ENCODE measurements around the gene TGFBR3. TPM values are rescaled to one million over a fixed set of nuclear protein-coding genes. Genes with fewer than 3 reads are reported as not detected.

The TGFBR3 gene
- polyA plus RNA-seq, 1 donor (not counting 4 experiments of a cell fraction or from before 2014, with no cell fraction given): 1.2 TPM

DNA sequence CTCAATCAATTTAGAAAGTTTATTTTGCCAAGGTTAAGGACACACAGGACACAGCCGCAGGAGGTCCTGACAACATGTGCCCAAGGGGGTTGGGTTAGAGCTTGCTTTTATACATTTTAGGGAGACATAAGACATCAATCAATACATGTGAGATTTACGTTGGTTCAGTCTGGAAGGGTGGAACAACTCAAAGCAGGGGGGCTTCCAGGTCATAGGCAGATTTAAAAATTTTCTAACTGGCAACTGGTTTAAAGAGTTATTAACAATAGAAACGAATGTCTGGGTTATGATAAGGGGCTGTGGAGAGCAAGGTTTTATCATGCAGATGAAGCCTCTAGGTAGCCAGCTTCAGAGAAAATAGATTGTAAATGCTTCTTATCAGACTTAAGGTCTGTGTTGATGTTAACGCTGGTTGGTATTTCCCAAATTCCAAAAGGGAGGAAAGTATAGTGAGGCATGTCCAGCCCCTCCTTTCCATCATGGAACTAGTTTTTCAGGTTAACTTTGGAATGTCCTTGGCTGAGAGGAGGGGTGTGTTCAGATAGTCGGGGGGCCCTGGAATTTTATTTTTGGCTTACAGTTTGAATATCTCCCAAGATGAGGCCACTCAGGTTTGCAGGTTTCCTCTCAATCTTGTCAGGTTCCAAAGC is 31.0 kb upstream of the TGFBR3 start:
- Histone ChIP-seq H4K20me1 (ENCODE audit: control insufficient read depth, extremely low read depth, insufficient read depth, low read length) (no peaks in the 10 kb centered on the region), H3K9me3 (ENCODE audit: control insufficient read depth, low read depth, low read length) (no peaks in the 10 kb centered on the region), H3K36me3 (ENCODE audit: control insufficient read depth in 2 of 2, extremely low read depth in 1 of 2, insufficient read depth in 2 of 2, low read length in 2 of 2) (no peaks in the 10 kb centered on the region), H3K4me2 (ENCODE audit: control insufficient read depth, extremely low read depth, insufficient read depth, low read depth, low read length) (no peak overlapping the region), H3K27ac (ENCODE audit: control insufficient read depth, insufficient read depth, low read length) (no peak overlapping the region), H3K9ac (ENCODE audit: control insufficient read depth, extremely low read depth, insufficient read depth, low read length) (no peak overlapping the region), H3K4me1 (ENCODE audit: control insufficient read depth, extremely low read depth, insufficient read depth, low read length) (no peaks in the 10 kb centered on the region), H3K4me3 (ENCODE audit: control insufficient read depth in 2 of 3, extremely low read depth in 1 of 3, insufficient read depth in 2 of 3, low read depth in 1 of 3, low read length in 3 of 3) (no peak overlapping the region), H3K79me2 (ENCODE audit: control insufficient read depth, insufficient read depth, low read length) (no peaks in the 10 kb centered on the region), H3K27me3 (ENCODE audit: control insufficient read depth, extremely low read depth, insufficient read depth, low read length) (no peaks in the 10 kb centered on the region), H3K9me1 (ENCODE audit: control insufficient read depth, extremely low read depth, insufficient read depth, low read length) (no peaks in the 10 kb centered on the region), H2AFZ (ENCODE audit: control insufficient read depth, low read length) (no peak overlapping the region)
- FAIRE-seq: no peak
- dilution Hi-C loops (cut with MboI; ENCODE audit: extremely low pct_ligation_motif_present, low sequenced_read_pairs): no loop called here
- TF ChIP-seq EZH2 (IDR thresholded peaks at IDR 0.05; ENCODE audit: low read length): no peak
- TF ChIP-seq, protein P1, sequence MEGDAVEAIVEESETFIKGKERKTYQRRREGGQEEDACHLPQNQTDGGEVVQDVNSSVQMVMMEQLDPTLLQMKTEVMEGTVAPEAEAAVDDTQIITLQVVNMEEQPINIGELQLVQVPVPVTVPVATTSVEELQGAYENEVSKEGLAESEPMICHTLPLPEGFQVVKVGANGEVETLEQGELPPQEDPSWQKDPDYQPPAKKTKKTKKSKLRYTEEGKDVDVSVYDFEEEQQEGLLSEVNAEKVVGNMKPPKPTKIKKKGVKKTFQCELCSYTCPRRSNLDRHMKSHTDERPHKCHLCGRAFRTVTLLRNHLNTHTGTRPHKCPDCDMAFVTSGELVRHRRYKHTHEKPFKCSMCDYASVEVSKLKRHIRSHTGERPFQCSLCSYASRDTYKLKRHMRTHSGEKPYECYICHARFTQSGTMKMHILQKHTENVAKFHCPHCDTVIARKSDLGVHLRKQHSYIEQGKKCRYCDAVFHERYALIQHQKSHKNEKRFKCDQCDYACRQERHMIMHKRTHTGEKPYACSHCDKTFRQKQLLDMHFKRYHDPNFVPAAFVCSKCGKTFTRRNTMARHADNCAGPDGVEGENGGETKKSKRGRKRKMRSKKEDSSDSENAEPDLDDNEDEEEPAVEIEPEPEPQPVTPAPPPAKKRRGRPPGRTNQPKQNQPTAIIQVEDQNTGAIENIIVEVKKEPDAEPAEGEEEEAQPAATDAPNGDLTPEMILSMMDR (optimal IDR thresholded peaks at IDR 0.05 in 1 of 3, IDR thresholded peaks at IDR 0.05 in 1 of 3, conservative IDR thresholded peaks at IDR 0.05 in 1 of 3; ENCODE audit: extremely low read depth in 1 of 3, insufficient read depth in 2 of 3, low read length in 3 of 3): no peak
- DNase-seq (ENCODE audit: low read depth, low spot score): no peak

DNA sequence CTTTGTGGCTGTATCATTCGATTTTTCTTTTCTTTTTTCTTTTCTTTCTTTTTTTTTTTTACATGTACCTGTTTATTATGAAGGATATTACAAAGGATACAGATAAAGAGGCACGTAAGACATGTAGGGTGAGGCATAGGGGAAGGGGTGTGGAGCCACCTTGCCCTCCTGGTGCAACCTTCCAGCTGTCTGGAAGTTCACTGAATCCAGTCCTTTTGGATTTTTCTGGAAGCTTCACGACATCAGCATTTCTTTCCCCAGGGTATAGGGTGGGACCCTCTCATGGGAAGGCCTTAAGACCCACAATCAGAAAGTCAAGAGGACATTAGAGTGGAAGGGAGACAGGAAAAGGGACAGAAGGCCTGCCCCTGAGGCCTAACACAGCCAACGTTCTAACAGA is 30.1 kb upstream of the TGFBR3 start:
- H3K9me3 ChIP-seq (ENCODE audit: control insufficient read depth, low read depth, low read length): no peaks in the 10 kb centered on the region
- H3K9me1 ChIP-seq (ENCODE audit: control insufficient read depth, extremely low read depth, insufficient read depth, low read length): no peaks in the 10 kb centered on the region
- no peak for TF ChIP-seq EZH2 (IDR thresholded peaks at IDR 0.05; ENCODE audit: low read length)
- TF ChIP-seq, protein P1 (optimal IDR thresholded peaks at IDR 0.05 in 1 of 3, IDR thresholded peaks at IDR 0.05 in 1 of 3, conservative IDR thresholded peaks at IDR 0.05 in 1 of 3; ENCODE audit: extremely low read depth in 1 of 3, insufficient read depth in 2 of 3, low read length in 3 of 3): no peak
- no peak overlapping the region for H3K27ac ChIP-seq (ENCODE audit: control insufficient read depth, insufficient read depth, low read length)
- no peaks in the 10 kb centered on the region for H4K20me1 ChIP-seq (ENCODE audit: control insufficient read depth, extremely low read depth, insufficient read depth, low read length)
- dilution Hi-C loops (cut with MboI; ENCODE audit: extremely low pct_ligation_motif_present, low sequenced_read_pairs): no loop called here
- H3K9ac ChIP-seq (ENCODE audit: control insufficient read depth, extremely low read depth, insufficient read depth, low read length): no peak overlapping the region
- no peaks in the 10 kb centered on the region for H3K79me2 ChIP-seq (ENCODE audit: control insufficient read depth, insufficient read depth, low read length)
- H2AFZ ChIP-seq (ENCODE audit: control insufficient read depth, low read length): no peak overlapping the region
- no peak overlapping the region for H3K4me3 ChIP-seq (ENCODE audit: control insufficient read depth in 2 of 3, extremely low read depth in 1 of 3, insufficient read depth in 2 of 3, low read depth in 1 of 3, low read length in 3 of 3)
- H3K4me2 ChIP-seq (ENCODE audit: control insufficient read depth, extremely low read depth, insufficient read depth, low read depth, low read length): no peak overlapping the region
- H3K36me3 ChIP-seq (ENCODE audit: control insufficient read depth in 2 of 2, extremely low read depth in 1 of 2, insufficient read depth in 2 of 2, low read length in 2 of 2): no peaks in the 10 kb centered on the region
- DNase-seq (ENCODE audit: low read depth, low spot score): no peak
- H3K27me3 ChIP-seq (ENCODE audit: control insufficient read depth, extremely low read depth, insufficient read depth, low read length): no peaks in the 10 kb centered on the region
- no peaks in the 10 kb centered on the region for H3K4me1 ChIP-seq (ENCODE audit: control insufficient read depth, extremely low read depth, insufficient read depth, low read length)
- FAIRE-seq: no peak

Data from keratinocyte (primary cell).